GM19463 (cell line): Measurements from ENCODE around the gene TNFAIP2.
"Not testable (repeated sequence)": the region's sequence is repeated elsewhere in the genome, so short reads cannot be mapped to it uniquely, and the experiment has no call there.

Source experiments
- ATAC-seq: cut with Tn5 transposase; IDR thresholded peaks from one replicate; pipeline ENCODE4 v1.9.1; 2021; ENCODE audit warnings: mild to moderate bottlenecking, moderate library complexity; ENCODE audit not compliant: unreplicated experiment

TNFAIP2 gene

DNA sequence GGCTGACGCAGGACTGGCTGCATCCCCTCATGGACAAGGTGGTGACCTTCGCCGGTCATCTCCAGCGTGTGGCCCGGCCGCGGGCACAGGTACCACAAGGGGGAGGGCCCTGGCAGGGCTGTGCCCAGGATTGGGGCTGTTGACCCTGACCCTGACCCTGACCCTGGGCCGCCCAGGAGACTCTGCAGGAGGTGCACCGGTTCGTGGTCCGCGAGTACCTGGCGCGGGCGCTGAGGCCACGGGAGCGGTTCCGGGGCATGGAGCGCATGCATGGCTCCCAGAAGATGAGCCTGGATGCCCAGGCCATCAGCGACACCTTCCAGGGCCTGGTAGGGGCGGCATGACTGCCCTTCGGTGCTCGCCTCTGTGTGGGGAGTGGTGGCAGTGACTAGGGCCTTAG lies 15.8 kb upstream of the TNFAIP2 start:
- no peak for ATAC-seq

DNA sequence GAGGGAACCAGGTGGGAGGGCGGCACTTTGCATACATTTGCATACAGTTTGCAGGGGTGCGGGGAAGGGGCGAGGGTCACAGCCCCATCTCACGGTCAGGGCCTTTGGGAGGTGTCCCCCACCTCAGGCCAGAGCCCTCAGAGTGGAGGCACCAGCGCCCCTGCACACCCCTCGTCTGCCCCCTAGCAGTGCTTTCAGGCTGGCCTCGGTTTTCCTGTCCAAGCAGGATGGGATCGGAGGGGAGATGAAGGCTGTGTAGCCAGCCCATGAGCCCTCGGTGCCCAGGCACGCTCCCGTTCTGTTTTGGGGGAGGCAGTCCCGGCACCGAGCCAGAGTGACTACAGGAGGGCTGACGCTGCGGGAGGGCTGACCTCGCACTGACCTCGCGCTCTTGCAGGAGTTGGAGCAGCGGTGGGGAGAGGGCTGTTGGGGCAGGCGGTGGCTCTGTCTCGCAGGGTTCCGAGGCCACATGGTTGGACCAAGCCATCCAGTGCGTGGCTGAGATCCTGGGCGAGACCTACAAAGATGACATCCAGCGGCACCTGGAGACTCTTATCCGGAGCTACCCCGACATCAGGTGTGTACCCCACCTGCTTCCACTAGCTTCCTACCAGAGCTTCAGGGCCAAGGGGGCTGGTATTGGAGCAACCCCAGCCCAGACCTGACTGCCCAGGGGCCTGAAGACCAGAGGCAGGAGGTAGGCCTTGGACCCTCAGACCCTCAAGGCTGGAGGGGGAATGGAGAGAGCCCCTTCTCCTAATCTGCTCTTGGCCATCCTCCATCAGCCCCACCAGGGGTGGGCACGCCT lies 15.1 kb upstream of the TNFAIP2 start:
- ATAC-seq, result no peak

- peak; percentile 47 for ATAC-seq
These were observed 14.5 kb upstream of the TNFAIP2 start for GRCh38 chr14:103108749-103109207.

DNA sequence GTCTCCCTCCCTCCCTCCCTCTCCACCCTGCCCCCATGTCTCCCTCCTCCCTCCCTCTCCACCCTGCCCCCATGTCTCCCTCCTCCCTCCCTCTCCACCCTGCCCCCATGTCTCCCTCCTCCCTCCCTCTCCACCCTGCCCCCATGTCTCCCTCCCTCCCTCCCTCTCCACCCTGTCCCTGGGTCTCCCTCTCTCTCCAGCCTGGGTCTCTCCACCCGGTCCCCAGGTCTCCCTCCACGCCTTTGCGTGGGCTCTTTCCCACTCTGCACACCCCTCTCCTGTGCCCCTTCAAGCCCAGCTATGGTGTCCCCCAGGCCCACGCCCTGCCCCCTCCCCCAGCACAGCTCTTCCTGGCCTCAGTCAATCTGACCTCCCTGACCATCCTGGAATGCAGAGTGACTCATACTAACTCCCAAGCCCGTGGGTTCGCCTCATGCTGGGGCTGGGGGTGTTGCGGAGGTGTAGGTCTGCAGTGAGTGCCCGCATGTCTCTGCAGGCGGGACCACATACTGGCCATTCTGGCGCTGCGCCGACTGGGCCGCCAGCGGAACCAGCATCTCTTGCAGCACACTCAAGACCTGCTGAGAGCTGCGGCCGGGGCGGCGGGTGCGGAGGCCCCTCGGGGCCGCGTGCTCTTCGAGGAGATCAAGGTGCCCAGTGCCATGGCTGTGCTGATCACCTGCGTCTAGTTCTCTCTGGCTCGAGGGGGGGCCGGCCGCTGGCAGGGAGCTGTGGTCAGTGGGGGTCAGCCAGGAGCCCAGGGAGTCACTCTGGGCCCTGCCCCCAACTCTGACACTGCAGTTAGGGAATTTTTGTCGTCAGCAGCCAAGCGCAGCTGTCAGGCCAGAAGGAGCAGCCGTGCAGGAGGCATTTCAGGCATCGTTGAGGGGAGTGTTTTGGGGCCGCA lies 13.5 kb upstream of the TNFAIP2 start:
- ATAC-seq, result no peak

GRCh38 chr14:103110681-103111231 lies 12.5 kb upstream of the TNFAIP2 start:
- no peak for ATAC-seq

- no peak for ATAC-seq
These were observed 11.9 kb upstream of the TNFAIP2 start for GRCh38 chr14:103111232-103111868.

GRCh38 chr14:103112400-103113243 lies 10.6 kb upstream of the TNFAIP2 start:
- ATAC-seq, result no peak

- no peak for ATAC-seq
These were observed 10.0 kb upstream of the TNFAIP2 start for GRCh38 chr14:103113303-103113702.

GRCh38 chr14:103113774-103114173 lies 9.5 kb upstream of the TNFAIP2 start:
- no peak for ATAC-seq

DNA sequence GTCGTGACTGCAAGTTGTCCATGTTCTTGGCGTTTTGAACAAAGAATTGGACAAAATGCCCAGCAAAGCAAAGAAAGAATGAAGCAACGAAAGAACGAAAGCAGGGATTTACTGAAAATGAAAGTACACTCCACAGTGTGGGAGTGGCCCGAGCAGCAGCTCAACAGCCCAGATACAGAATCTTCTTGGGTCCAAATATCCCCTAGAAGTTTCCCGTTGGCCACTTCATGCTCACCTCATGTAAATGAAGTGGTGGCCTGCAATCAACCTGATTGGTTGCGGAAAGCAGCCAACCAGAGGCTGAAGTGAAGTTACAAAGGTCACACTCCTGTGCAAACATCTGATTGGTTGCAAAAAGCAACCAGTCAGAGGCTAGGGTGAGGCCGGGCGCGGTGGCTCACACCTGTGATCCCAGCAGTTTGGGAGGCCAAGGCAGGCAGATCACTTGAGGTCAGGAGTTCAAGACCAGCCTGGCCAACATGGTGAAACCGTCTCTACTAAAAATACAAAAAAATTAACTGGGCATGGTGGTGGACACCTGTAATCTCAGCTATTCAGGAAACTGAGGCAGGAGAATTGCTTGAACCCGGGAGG lies 8.1 kb upstream of the TNFAIP2 start:
- ATAC-seq, result not testable (repeated sequence)

DNA sequence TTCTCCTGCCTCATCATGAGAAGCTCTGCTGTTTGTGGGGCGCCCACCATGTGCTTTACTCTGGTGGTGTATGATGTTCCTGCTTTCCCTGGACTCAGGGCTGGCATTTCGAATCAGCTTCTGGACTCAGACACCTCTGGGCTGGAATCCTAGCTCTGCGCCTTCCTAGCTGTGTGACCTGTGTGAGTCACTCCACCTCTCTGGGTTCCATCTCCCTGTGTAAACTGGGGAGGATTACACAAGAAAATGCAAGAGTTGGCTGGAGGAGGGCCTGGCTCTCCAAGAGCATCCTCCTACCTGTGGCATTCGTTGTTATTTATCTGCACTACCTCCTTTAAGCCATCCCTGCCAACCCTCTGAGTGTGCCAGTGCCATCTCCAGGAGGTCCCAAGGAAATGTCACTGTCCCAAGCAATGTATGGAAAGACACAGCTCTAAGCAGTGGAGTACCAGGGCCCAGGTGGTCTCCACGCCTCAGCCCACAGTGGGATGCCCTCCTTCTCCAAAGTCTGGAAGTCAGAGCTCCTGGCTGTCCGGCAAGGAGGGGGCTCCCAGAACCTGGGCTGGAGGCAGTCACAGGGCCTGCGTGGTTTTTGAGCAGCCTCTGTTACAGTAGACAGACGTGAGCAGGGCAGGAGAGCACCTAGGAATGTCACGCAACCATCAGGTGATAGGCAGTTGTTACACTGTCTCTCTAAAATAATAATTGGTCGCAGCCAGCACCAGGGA lies 7.3 kb upstream of the TNFAIP2 start:
- ATAC-seq, result no peak

GRCh38 chr14:103116636-103117035 lies 6.6 kb upstream of the TNFAIP2 start:
- ATAC-seq, result no peak

GRCh38 chr14:103117499-103117898 lies 5.8 kb upstream of the TNFAIP2 start:
- ATAC-seq, result not testable (repeated sequence)

GRCh38 chr14:103118018-103118662 lies 5.1 kb upstream of the TNFAIP2 start:
- ATAC-seq, result no peak

GRCh38 chr14:103118663-103119404 lies 4.4 kb upstream of the TNFAIP2 start:
- no peak for ATAC-seq

- ATAC-seq, result not testable (repeated sequence)
These were observed 3.7 kb upstream of the TNFAIP2 start for GRCh38 chr14:103119527-103119926.

- ATAC-seq, result no peak
These were observed 2.0 kb upstream of the TNFAIP2 start for GRCh38 chr14:103121121-103121845.
